Endometrium (tissue), 2 donors: ENCODE data around the gene RPS17.
A peak's percentile ranks its signal among the peaks of the same experiment; 100 is the strongest.
"Not testable (repeated sequence)": the region's sequence is repeated elsewhere in the genome, so short reads cannot be mapped to it uniquely, and the experiment has no call there.

ENCODE experiments used
- FAIRE-seq: peaks from 2 replicates; lab custom pipeline; 2012; peaks lifted over from hg19 to GRCh38; lab: Jason Lieb, UNC
- donor health status: control.
- donor health status: control.

RPS17 gene

DNA sequence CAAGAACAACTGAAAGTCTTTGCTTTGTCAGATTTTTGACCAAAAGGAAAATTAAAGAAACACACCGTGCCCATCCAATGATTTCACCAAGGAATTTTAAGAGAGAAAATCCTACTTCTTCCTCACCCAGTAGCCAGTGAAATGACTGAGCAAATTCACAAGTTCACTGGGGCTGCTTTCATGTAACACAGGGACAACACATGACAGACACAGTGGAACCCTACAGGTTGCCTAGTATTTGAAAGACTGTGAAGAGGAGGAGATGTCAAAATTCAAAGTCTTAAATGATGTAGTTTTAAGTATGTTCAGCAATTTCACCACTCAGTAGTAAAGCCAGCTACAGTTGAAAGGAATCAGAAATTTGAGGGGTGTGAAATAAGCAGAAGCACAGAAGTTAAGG, 33.2 kb downstream of the RPS17 start:
- FAIRE-seq, result not testable (repeated sequence)

GRCh38 chr15:82505842-82506241, 34.4 kb downstream of the RPS17 start:
- FAIRE-seq, result not testable (repeated sequence)

DNA sequence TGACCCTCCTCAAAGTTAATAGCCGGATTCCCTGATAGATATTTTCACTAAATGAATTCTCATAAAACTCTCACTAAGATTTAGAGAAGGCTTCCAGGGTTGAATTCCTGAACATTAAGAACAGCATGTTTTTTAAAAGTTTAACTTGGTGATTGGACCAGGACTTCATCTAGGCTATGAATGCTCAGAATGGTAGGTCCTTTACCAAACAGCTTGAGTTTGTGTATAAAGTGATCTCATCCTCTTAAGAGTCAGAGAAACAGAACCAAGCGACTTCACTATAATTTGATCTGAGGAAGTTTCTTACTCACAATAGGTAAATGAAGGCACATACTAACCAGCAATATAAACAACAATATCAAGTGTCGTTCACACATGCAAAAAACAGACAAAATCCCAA, 36.2 kb downstream of the RPS17 start:
- peak; percentile 90 for FAIRE-seq

- FAIRE-seq, result not testable (repeated sequence)
Observed at GRCh38 chr15:82502700-82503339, 37.4 kb downstream of the RPS17 start.

DNA sequence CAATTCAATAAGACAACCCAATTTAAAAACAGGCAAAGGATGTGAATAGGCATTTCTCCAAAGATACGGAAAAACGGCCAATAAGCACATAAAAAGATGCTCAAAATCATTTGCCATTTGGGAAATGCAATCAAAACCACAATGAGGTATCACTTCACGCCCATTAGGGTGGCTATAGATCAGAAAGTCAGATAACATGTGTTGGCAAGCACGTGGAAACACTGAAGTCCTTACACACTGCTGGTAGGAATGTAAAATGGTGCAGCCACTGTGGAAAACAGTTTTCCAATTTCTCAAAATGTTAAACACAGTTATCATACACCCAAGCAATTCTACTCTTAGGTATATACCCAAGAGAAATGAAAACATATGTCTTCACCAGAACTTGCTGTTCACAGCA, 39.5 kb downstream of the RPS17 start:
- not testable (repeated sequence) for FAIRE-seq

DNA sequence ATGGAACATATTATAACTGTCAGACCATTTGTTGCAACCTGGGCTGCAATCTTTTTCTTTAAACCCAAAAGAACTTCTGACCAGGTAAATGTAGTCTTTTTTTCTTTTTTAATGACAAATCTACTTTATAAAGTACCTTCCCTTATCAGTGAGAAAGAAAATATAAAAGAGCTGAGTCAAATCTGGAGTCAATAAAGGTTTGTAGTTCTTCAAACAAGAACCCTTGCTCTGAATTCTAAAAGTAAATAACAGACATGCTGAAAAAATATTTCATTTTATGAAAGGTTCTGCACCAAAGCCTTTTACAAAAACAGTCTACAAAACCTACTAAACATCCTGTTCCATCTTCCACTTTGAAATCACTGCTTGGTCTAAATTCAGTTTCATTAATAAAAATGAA, 42.3 kb downstream of the RPS17 start:
- FAIRE-seq, result not testable (repeated sequence)

- FAIRE-seq, result not testable (repeated sequence)
Observed at GRCh38 chr15:82488250-82488649, 52.0 kb downstream of the RPS17 start.

GRCh38 chr15:82487045-82487444, 53.2 kb downstream of the RPS17 start:
- not testable (repeated sequence) for FAIRE-seq
